Choroid plexus epithelial cell (primary cell): ENCODE measurements around the gene CEP95.
A peak's percentile ranks its signal among the peaks of the same experiment; 100 is the strongest.

Experiments
- DNase-seq: peaks from one replicate; pipeline ENCODE4 v3.0.0-alpha.2; 2010; ENCODE audit warnings: low read depth
- H3K4me3 ChIP-seq: 2 replicates; pipeline ENCODE4 v1.5.1; 2011; ENCODE audit warnings: low read depth, mild to moderate bottlenecking, control low read depth, low read length, moderate library complexity
- TF ChIP-seq, protein P1 (sequence below): conservative IDR thresholded peaks from 2 replicates; pipeline ENCODE4 v1.5.1; 2011; ENCODE audit warnings: low read depth, mild to moderate bottlenecking, control low read depth, inconsistent platforms, low read length, moderate library complexity

Gene CEP95

DNA sequence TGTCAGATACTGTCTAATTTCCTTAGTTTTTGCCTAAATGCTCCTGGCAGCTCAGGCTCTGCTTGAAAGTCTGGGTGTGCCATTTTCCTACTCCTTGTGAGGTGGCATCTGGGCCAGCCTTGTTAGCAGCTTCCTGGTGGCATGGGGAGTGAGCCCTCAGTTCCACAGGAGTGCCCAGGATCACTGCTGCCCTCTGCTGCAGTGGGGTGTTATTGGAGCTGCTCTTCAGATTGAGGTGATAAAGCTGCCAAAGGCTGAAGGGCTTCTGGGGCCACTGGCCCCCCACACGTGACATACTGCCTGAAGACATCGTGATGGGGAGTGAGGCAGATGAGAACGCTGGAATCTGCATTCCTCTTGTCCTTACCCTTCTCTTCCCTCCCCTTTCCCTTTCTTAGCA, 27.4 kb downstream of the CEP95 start:
- TF ChIP-seq, protein P1, sequence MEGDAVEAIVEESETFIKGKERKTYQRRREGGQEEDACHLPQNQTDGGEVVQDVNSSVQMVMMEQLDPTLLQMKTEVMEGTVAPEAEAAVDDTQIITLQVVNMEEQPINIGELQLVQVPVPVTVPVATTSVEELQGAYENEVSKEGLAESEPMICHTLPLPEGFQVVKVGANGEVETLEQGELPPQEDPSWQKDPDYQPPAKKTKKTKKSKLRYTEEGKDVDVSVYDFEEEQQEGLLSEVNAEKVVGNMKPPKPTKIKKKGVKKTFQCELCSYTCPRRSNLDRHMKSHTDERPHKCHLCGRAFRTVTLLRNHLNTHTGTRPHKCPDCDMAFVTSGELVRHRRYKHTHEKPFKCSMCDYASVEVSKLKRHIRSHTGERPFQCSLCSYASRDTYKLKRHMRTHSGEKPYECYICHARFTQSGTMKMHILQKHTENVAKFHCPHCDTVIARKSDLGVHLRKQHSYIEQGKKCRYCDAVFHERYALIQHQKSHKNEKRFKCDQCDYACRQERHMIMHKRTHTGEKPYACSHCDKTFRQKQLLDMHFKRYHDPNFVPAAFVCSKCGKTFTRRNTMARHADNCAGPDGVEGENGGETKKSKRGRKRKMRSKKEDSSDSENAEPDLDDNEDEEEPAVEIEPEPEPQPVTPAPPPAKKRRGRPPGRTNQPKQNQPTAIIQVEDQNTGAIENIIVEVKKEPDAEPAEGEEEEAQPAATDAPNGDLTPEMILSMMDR, result peak; percentile 44

DNA sequence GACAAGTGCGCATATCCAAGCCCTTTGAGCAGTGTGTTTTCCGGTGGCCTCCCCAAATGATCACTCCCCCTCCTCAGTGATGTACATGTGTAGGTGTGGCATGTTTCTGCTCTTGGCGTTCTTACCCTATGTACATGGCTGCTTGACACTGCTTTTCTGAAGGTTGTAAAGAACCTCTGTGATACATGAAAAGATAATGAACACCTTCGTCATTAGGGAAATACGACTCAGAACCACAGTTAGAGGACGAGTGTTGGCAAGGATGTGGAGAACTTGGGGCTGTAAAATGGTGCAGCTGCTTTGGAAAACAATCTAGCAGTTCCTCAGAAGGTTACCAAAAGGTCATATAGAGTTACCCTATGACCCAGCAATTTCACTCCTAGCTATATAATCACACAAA, 28.6 kb downstream of the CEP95 start:
- DNase-seq, result no peak
- H3K4me3 ChIP-seq, result no peak overlapping the region
- TF ChIP-seq, protein P1, result no peak

More for the DNA sequence above, 27.4 kb downstream of the CEP95 start:
- no peak overlapping the region for H3K4me3 ChIP-seq
- no peak for DNase-seq

DNA sequence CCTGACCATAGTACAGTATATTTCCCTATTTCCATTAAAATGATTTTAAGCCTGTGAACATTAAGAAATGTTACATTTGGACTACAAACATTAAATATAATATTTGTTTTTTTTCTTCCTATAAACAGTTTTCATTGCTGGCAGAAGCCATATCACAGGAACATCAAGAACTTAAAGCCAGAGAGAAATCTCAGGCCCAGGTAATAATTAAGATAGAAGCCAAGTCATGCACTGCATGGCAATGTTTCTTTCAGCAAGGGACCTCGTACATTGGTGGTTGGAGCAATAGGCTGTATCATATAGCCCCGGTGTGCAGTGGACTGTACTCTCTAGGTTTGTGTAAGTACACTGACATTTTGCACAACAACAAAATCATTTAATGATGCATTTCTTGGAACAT, 30.1 kb downstream of the CEP95 start:
- TF ChIP-seq, protein P1, result no peak
- H3K4me3 ChIP-seq, result no peak overlapping the region
- no peak for DNase-seq

DNA sequence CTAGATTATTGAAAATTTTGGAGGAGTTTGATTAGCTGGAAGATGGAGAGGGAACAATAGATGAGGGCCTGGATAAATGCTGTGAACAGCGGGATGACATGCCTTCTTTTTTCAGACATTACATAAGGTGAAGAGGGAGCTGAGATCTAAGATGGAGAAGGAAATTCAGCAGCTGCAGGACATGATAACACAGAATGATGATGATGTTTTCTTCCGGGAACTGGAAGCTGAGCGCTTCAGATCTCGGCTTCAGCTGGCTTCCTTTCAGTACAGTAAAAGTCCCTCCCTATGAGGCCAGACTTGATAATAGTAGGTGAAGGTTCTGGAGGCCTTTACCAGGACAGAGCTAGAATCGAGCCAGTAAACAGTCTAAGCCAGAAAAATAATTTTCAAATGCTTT, 30.7 kb downstream of the CEP95 start:
- TF ChIP-seq, protein P1, result no peak
- no peak for DNase-seq
- H3K4me3 ChIP-seq, result no peak overlapping the region

DNA sequence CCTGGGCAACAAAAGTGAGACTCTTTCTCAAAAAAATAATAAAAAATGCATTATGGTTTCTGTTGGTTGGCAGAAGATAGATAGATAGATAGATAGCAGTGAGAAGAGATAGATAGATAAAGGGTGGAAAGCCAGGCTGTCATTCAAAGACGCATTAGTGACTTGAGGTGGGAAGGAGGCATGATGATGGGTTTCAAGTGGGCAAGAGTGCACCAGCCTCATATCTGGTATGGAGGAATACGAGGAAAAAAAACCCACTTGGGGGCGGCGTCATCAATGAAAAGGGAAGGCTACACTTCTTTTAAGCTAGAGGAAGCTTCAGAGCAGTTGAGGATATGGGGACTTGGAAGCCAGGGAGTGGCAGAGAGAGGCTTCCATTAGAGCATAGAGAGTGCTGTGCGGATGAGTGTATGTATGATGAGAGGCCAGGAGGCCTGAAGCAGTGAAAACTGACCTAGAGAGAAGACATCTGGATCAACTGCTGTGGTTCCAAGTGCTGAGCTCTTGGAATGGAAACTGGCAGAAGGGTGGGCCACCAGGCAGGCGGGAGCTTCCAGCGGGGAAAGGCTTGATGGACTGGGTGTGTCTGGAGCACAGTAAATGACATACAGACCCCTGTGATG, 31.8 kb downstream of the CEP95 start:
- TF ChIP-seq, protein P1, result no peak
- no peak for DNase-seq
- no peak overlapping the region for H3K4me3 ChIP-seq

DNA sequence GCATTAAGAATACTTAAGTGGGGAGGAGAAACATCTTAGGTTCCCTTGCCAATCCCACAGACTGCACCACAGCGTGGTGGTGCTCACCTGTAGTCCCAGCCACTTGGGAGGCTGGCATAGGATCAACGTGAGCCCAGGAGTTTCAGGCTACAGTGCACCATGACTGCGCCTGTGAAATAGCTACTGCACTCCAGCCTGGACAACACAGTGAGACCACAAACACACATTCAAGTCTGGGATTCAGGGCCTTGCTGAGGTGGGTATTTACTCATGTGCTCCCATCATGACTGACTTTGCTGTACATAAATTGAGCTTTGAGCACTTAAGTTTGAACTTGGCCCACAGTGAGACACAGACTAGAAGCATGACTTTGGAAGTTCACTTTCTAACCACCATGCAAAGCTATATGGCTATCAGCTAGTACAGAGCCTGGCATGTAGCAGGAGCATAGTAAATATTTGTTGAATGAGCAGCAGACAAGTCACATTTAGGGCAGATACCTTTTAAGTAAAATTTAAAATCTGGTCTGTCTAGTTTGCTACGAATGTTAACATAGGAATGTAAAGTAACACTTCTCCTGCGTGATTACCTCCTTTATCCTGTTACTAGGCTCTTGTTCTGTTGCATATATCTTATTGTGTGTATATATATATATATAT, 33.5 kb downstream of the CEP95 start:
- no peak for DNase-seq
- H3K4me3 ChIP-seq, result no peak overlapping the region
- TF ChIP-seq, protein P1, result no peak

DNA sequence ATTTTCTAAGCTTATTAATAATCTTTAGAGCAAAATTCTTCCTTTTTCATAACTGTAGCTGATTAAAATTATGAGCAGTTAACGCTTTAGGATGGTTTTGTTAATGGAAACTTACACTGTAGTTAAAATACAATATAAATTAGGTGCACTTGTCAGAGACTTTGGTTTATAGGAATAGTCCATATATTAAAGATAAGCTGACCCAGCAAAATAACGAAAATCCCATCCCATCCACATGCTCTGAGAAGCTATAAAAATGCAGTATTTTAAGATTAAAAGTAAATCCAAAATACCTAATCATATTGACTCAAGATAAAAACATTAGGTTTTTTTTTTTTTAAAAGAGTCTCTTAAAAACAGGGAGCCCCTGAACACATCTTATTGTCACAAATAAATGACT, 38.0 kb downstream of the CEP95 start:
- no peak overlapping the region for H3K4me3 ChIP-seq
- TF ChIP-seq, protein P1, result no peak
- no peak for DNase-seq
